Upper lobe of left lung (tissue), 6 donors: ENCODE measurements around the gene CAPN3. TPM values are rescaled to one million over a fixed set of nuclear protein-coding genes. Genes with fewer than 3 reads are reported as not detected.
"Not testable (repeated sequence)": the region's sequence is repeated elsewhere in the genome, so short reads cannot be mapped to it uniquely, and the experiment has no call there.

Experiments
- ATAC-seq, 2 donors: fragments of 200-7000 bp; cut with Tn5 transposase; one replicate each; pipeline ENCODE4 v1.9.1; 2022; ENCODE audit warnings: mild to moderate bottlenecking in 2 of 2, moderate library complexity in 2 of 2; ENCODE audit not compliant: low FRiP score in 2 of 2
- DNase-seq, 2 donors: peaks; one replicate each; pipeline ENCODE4 v3.0.0-alpha.2; 2019 to 2020
- H3K27ac ChIP-seq, 4 donors: fragments of 200-600 bp; sonication (generic); one replicate each; pipeline ENCODE4 v1.5.1; 2016 to 2019
- H3K27me3 ChIP-seq, 4 donors: fragments of 200-600 bp; sonication (generic); one replicate each; pipeline ENCODE4 v1.5.1; 2017 to 2019
- H3K36me3 ChIP-seq, 4 donors: fragments of 200-600 bp; sonication (generic); one replicate each; pipeline ENCODE4 v1.5.1; 2016 to 2019
- H3K4me1 ChIP-seq, 4 donors: fragments of 200-600 bp; sonication (generic); one replicate each; pipeline ENCODE4 v1.5.1; 2018 to 2019
- H3K4me3 ChIP-seq, 4 donors: fragments of 200-600 bp; sonication (generic); one replicate each; pipeline ENCODE4 v1.5.1; 2017 to 2019; ENCODE audit warnings: mild to moderate bottlenecking in 2 of 4, moderate library complexity in 1 of 4
- H3K9me3 ChIP-seq, 4 donors: fragments of 200-600 bp; sonication (generic); one replicate each; pipeline ENCODE4 v1.5.1; 2018 to 2019
- EP300 ChIP-seq, 4 donors: sonication (generic); formaldehyde crosslinking; IDR thresholded peaks; one replicate each; pipeline ENCODE4 v1.5.1; 2017; ENCODE audit warnings: antibody characterized with exemption in 4 of 4, control low read depth in 2 of 4
- POLR2A ChIP-seq, 4 donors: fragments of 450-650 bp; IDR thresholded peaks; one replicate each; pipeline ENCODE4 v1.5.1; 2016 to 2017; ENCODE audit warnings: antibody characterized with exemption in 4 of 4, mild to moderate bottlenecking in 2 of 4
- POLR2AphosphoS5 ChIP-seq, 2 donors: sonication (generic); formaldehyde crosslinking; IDR thresholded peaks; one replicate each; pipeline ENCODE4 v1.5.1; 2017; ENCODE audit warnings: antibody characterized with exemption in 2 of 2
- WGBS, 2 donors: methylation state at CpG; one replicate each; pipeline ENCODE4 v1.1.5; 2017 to 2018; 5-methylcytosine and 5-hydroxymethylcytosine counted together
- total RNA-seq, 6 donors: library from RNA; depleted of rRNA in 4 of 6; stranded (reverse); fragments of >200 nt in 4 of 6; gene quantifications; one replicate each; pipeline versions ENCODE4 v1.1.0 to v1.2.1, GENCODE V29; 2016 to 2021
- TF ChIP-seq, protein P1 (sequence below), 6 experiments: fragments of 450-650 bp in 4 of 6; fragments of 200-600 bp in 2 of 6; sonication (generic) in 2 of 6; IDR thresholded peaks; one replicate each; pipeline ENCODE4 v1.5.1; 2016 to 2019; ENCODE audit warnings: antibody characterized with exemption in 6 of 6
- donor health status: DM: no; HTN: no; CAD: no; lungs with moderate emphysema.
- donor health status: DM: no; HTN: yes; CAD: no; lungs with severe emphysema.

The CAPN3 gene
- total RNA-seq, 6 donors from 2014 or later: 24.0 to 369 (median 54.3) TPM

GRCh38 chr15:42332331-42332730 is 27.0 kb upstream of the CAPN3 start:
- Histone ChIP-seq H3K27ac (no peak overlapping the region), H3K4me1 (no peaks in the 10 kb centered on the region), H3K27me3 (no peaks in the 10 kb centered on the region), H3K9me3 (peaks cover 0 to 10% (median 4%) of the 10 kb centered on the region in 4 donors), H3K4me3 (no peak overlapping the region), H3K36me3 (peaks cover under 1 to 25% (median 11%) of the 10 kb centered on the region in 4 donors)
- TF ChIP-seq EP300 (IDR thresholded peaks at IDR 0.05) (no peak), POLR2AphosphoS5 (IDR thresholded peaks at IDR 0.05) (no peak), POLR2A (IDR thresholded peaks at IDR 0.05) (no peak)
- TF ChIP-seq, protein P1, sequence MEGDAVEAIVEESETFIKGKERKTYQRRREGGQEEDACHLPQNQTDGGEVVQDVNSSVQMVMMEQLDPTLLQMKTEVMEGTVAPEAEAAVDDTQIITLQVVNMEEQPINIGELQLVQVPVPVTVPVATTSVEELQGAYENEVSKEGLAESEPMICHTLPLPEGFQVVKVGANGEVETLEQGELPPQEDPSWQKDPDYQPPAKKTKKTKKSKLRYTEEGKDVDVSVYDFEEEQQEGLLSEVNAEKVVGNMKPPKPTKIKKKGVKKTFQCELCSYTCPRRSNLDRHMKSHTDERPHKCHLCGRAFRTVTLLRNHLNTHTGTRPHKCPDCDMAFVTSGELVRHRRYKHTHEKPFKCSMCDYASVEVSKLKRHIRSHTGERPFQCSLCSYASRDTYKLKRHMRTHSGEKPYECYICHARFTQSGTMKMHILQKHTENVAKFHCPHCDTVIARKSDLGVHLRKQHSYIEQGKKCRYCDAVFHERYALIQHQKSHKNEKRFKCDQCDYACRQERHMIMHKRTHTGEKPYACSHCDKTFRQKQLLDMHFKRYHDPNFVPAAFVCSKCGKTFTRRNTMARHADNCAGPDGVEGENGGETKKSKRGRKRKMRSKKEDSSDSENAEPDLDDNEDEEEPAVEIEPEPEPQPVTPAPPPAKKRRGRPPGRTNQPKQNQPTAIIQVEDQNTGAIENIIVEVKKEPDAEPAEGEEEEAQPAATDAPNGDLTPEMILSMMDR (IDR thresholded peaks at IDR 0.05): no peak
- ATAC-seq: no peak
- WGBS, 2 donors: 75 to 84% methylated on average over 4 of the region's 4 CpGs
- DNase-seq: no peak

GRCh38 chr15:42335074-42335473 is 24.2 kb upstream of the CAPN3 start:
- DNase-seq (no peak), ATAC-seq (no peak)
- no peak overlapping the region for H3K27ac ChIP-seq
- peaks cover 0 to 19% (median 10%) of the 10 kb centered on the region in 4 donors for H3K36me3 ChIP-seq
- peaks cover 0 to 10% (median 4%) of the 10 kb centered on the region in 4 donors for H3K9me3 ChIP-seq
- WGBS, 2 donors: 98% methylated on average over 2 of the region's 2 CpGs
- H3K4me3 ChIP-seq: no peak overlapping the region
- H3K27me3 ChIP-seq: no peaks in the 10 kb centered on the region
- H3K4me1 ChIP-seq: no peaks in the 10 kb centered on the region
- TF ChIP-seq POLR2A (IDR thresholded peaks at IDR 0.05): no peak

GRCh38 chr15:42336650-42337049 is 22.7 kb upstream of the CAPN3 start:
- not testable (repeated sequence) for H3K36me3 ChIP-seq, ATAC-seq, H3K27me3 ChIP-seq, H3K4me3 ChIP-seq, H3K27ac ChIP-seq, H3K4me1 ChIP-seq, H3K9me3 ChIP-seq, DNase-seq
- whole genome bisulfite sequencing, 2 donors: 96 to 97% methylated on average over 1 of the region's 1 CpG

DNA sequence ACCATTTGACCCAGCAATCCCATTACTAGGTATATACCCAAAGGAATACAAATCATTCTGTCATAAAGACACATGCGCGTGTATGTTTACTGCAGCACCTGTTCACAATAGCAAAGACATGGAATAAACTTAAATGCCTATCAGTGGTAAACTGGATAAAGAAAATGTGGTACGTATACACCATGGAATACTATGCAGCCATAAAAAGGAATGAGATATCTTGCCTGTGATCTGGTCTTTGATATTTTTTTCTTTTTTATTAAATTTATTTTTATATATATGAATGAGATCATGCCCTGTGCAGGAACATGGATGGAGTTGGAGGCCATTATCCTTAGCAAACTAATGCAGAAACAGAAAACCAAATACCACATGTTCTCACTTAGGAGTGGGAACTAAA is 22.2 kb upstream of the CAPN3 start:
- H3K4me1 ChIP-seq, H3K9me3 ChIP-seq, H3K27me3 ChIP-seq, H3K36me3 ChIP-seq, ATAC-seq, H3K27ac ChIP-seq, H3K4me3 ChIP-seq, DNase-seq: not testable (repeated sequence)
- 98 to 99% methylated on average over 3 of the region's 3 CpGs for WGBS, 2 donors

GRCh38 chr15:42338500-42338899 is 20.8 kb upstream of the CAPN3 start:
- no peaks in the 10 kb centered on the region for H3K4me1 ChIP-seq
- TF ChIP-seq POLR2AphosphoS5 (IDR thresholded peaks at IDR 0.05) (no peak), EP300 (IDR thresholded peaks at IDR 0.05) (no peak), POLR2A (IDR thresholded peaks at IDR 0.05) (no peak)
- TF ChIP-seq, protein P1 (IDR thresholded peaks at IDR 0.05): no peak
- WGBS, 2 donors: 50 to 66% methylated on average over 2 of the region's 2 CpGs
- no peak overlapping the region for H3K27ac ChIP-seq
- H3K36me3 ChIP-seq: peaks cover 7 to 14% (median 12%) of the 10 kb centered on the region in 4 donors
- no peak for ATAC-seq
- peaks cover 0 to 10% (median 4%) of the 10 kb centered on the region in 4 donors for H3K9me3 ChIP-seq
- DNase-seq: no peak
- no peaks in the 10 kb centered on the region for H3K27me3 ChIP-seq
- no peak overlapping the region for H3K4me3 ChIP-seq

DNA sequence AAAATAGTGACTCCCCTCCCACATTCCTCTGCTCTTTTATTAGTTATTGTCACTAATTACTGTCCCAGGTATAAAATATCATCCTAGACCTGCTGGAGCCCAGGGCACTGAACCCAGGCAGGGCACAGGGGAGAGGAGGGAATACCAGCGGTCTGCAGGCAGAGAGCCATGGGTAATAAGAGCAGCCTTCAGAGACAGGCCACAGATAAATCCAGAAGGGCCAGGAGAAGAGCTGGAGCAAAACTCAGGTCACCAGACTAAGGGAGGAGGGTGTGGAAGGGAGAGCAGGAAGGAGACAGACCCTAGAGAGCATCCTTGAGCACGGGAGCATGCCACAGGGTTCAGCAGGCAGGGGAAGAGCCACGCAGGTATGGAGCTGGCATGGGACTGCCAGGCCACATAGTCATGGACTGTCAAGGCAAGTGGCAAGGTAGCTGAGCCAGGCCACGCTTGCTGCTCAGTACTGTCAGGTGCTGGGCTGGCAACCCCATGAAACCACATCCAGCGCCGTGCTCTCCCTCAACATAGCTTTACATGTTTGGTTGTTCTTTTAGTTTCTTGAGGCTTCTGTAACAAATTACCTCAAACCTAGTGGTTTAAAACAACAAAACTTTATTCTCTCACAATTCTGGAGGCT is 15.6 kb upstream of the CAPN3 start:
- H3K36me3 ChIP-seq: peaks cover 23 to 40% (median 32%) of the 10 kb centered on the region in 4 donors
- DNase-seq (no peak), ATAC-seq (peak in 1 of 2 donors; percentile 46)
- WGBS, 2 donors: 94 to 97% methylated on average over 6 of the region's 6 CpGs
- H3K4me3 ChIP-seq: no peak overlapping the region
- TF ChIP-seq POLR2AphosphoS5 (IDR thresholded peaks at IDR 0.05): no peak
- no peak for TF ChIP-seq EP300 (IDR thresholded peaks at IDR 0.05)
- TF ChIP-seq, protein P1 (IDR thresholded peaks at IDR 0.05): no peak
- TF ChIP-seq POLR2A (IDR thresholded peaks at IDR 0.05): no peak
- no peaks in the 10 kb centered on the region for H3K9me3 ChIP-seq
- H3K4me1 ChIP-seq: no peaks in the 10 kb centered on the region
- no peak overlapping the region for H3K27ac ChIP-seq
- no peaks in the 10 kb centered on the region for H3K27me3 ChIP-seq
